ENCODE results near the gene LEUTX.
A peak's percentile ranks its signal among the peaks of the same experiment; 100 is the strongest.
"Not testable (repeated sequence)": the region's sequence is repeated elsewhere in the genome, so short reads cannot be mapped to it uniquely, and the experiment has no call there.

Gene LEUTX

GRCh38 chr19:39752795-39753194, 25.9 kb upstream of the LEUTX start:
- DNase-seq (ENCODE audit: insufficient read length, low spot score): no peak
- no peak for TF ChIP-seq CTCF (IDR thresholded peaks at IDR 0.05; ENCODE audit: insufficient read depth, missing control alignments)
- no peak for FAIRE-seq

GRCh38 chr19:39754544-39754943, 24.1 kb upstream of the LEUTX start:
- TF ChIP-seq CTCF (IDR thresholded peaks at IDR 0.05; ENCODE audit: insufficient read depth, missing control alignments): no peak
- FAIRE-seq (no peak), DNase-seq (ENCODE audit: insufficient read length, low spot score) (no peak)

- DNase-seq (ENCODE audit: insufficient read length, low spot score) (no peak), FAIRE-seq (no peak)
- TF ChIP-seq CTCF (IDR thresholded peaks at IDR 0.05; ENCODE audit: insufficient read depth, missing control alignments): no peak
These were observed 23.7 kb upstream of the LEUTX start for GRCh38 chr19:39754971-39755370.

GRCh38 chr19:39759457-39760184, 19.0 kb upstream of the LEUTX start:
- no peak for FAIRE-seq
- no peak for TF ChIP-seq CTCF (IDR thresholded peaks at IDR 0.05; ENCODE audit: insufficient read depth, missing control alignments)
- no peak for DNase-seq (ENCODE audit: insufficient read length, low spot score)

GRCh38 chr19:39761851-39762250, 16.8 kb upstream of the LEUTX start:
- FAIRE-seq; DNase-seq (ENCODE audit: insufficient read length, low spot score): not testable (repeated sequence)

- no peak for DNase-seq (ENCODE audit: insufficient read length, low spot score)
- TF ChIP-seq CTCF (IDR thresholded peaks at IDR 0.05; ENCODE audit: insufficient read depth, missing control alignments): peak; percentile 59
- no peak for FAIRE-seq
These were observed 13.3 kb upstream of the LEUTX start for GRCh38 chr19:39765091-39766076.

- no peak for TF ChIP-seq CTCF (IDR thresholded peaks at IDR 0.05; ENCODE audit: insufficient read depth, missing control alignments)
- DNase-seq (ENCODE audit: insufficient read length, low spot score) (no peak), FAIRE-seq (no peak)
These were observed 10.3 kb upstream of the LEUTX start for GRCh38 chr19:39768334-39768733.
